ENCODE measurements around the gene SMARCC1.

The SMARCC1 gene

DNA sequence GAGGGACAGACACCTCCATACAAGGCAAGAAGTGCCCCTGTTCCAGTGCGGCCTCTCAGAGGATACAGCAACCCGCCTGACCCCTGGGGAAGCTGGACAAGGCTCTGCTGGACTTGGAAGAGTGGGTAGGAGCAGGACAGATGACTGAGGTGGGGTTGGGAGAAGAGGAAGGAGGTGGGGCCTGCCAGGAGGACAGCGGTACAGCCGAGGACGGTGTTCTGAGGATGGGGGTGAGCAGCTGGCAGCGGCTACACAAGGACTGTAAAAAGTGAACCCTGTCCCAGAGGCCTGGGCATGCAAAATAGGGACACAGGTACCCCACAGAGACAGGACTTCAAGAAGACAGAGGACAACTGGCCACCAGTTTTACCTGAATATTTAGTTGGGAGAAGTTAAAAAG, 244.7 kb downstream of the SMARCC1 start:
- no peak for DNase-seq (ENCODE audit: low spot score)
- TF ChIP-seq, protein P1, sequence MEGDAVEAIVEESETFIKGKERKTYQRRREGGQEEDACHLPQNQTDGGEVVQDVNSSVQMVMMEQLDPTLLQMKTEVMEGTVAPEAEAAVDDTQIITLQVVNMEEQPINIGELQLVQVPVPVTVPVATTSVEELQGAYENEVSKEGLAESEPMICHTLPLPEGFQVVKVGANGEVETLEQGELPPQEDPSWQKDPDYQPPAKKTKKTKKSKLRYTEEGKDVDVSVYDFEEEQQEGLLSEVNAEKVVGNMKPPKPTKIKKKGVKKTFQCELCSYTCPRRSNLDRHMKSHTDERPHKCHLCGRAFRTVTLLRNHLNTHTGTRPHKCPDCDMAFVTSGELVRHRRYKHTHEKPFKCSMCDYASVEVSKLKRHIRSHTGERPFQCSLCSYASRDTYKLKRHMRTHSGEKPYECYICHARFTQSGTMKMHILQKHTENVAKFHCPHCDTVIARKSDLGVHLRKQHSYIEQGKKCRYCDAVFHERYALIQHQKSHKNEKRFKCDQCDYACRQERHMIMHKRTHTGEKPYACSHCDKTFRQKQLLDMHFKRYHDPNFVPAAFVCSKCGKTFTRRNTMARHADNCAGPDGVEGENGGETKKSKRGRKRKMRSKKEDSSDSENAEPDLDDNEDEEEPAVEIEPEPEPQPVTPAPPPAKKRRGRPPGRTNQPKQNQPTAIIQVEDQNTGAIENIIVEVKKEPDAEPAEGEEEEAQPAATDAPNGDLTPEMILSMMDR (IDR thresholded peaks at IDR 0.05; ENCODE audit: borderline replicate concordance, control extremely low read depth, extremely low read depth, insufficient read depth, missing control alignments) = no peak
- in situ Hi-C loops (cut with MboI; ENCODE audit: low sequenced_read_pairs, unreplicated experiment) = loop anchor here (25.0 kb wide), 1 partner anchor 625 kb away; no protein-coding TSS in a partner anchor

DNA sequence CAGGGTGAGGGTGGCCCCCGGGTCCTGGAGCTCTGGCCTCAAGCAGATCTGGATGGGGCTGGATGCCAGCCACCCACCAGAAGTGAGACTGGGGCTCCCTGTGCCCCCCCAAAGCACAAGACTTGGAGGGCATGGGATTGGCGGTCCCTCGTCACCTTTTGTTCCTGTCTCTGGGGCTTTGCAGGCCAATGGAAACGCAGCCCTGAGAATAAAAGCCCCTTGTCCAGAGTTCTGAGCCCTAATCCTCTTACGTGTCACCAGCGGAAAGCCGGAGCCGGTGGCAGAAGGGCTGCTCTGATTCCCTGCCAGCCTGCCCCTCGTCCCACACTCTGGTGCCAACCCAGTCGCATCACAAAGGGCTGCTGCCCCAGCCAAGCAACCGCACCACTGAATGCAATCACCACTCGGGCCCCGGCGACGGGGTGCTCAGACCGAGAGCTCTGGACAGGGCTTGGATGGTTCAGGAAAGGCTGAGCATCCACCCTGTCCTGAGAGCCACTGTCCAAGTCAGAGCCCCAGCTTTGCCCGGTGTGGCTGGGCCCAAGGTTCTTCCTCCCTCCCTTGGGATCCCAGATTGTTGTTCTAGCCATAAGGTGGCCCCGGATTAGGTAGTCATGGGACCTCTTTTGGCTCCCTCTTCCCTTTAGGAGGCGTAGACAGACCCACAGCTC, 245.3 kb downstream of the SMARCC1 start:
- no peak for DNase-seq (ENCODE audit: low spot score)
- in situ Hi-C loops (cut with MboI; ENCODE audit: low sequenced_read_pairs, unreplicated experiment) = loop anchor here (25.0 kb wide), 1 partner anchor 626 kb away; no protein-coding TSS in a partner anchor
- TF ChIP-seq, protein P1 (IDR thresholded peaks at IDR 0.05; ENCODE audit: borderline replicate concordance, control extremely low read depth, extremely low read depth, insufficient read depth, missing control alignments) = no peak

Data from GM13976 (cell line).